T-helper 2 cell (primary cell): ENCODE measurements around the gene LAMP2.
A peak's percentile ranks its signal among the peaks of the same experiment; 100 is the strongest.
"Not testable (repeated sequence)": the region's sequence is repeated elsewhere in the genome, so short reads cannot be mapped to it uniquely, and the experiment has no call there.

Experiments
- DNase-seq, 5 experiments: peaks; one replicate each; pipeline versions ENCODE4 v3.0.0 to v3.0.0-alpha.2; 2012 to 2022
- total RNA-seq, 2 donors: gene quantifications; one replicate each; lab custom pipeline; 2026; lab: John Stamatoyannopoulos, UW

The LAMP2 gene
- 31.2 to 49.2 reads per million in 2 donors for total RNA-seq

DNA sequence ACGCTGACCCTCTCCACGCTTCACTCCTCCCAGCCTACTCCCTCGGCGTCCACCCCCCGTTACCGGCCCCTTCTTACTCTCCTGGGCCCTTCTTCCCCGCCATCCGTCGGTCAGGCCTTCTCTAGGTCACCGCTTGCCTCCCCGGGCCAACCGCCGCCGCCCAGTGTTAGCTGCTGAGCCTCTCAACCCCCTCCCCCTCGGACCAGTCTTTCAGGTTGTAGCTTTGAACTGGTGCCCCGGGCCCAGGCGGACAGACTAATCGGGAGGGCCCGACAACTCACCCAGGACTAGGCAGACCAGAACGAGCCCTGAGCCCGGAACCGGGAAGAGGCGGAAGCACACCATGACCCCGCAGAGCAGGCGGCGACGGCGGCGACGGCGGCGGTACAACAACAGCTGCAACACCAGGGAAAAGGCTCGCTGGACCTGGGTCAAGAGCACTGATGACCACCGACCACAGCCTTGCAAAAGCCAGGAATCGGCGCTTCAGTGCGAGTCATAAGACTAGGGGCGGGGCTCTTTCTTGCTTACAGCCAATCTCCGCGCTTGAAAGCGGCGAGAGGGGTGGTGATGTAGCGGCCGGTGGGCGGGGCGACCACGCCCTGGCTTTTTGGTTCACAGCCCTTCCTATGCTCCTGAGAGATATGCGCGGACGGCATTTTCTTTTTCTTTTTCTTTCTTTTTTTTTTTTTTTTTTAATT is at the start of gene LAMP2:
Gene LAMP2 (minus strand): TSS at position 472 of the 701 bp plus-strand sequence. CDS start 127 bp downstream, at position 345.
- DNase-seq, result peak; percentile 59 to 87 (median 66)

DNA sequence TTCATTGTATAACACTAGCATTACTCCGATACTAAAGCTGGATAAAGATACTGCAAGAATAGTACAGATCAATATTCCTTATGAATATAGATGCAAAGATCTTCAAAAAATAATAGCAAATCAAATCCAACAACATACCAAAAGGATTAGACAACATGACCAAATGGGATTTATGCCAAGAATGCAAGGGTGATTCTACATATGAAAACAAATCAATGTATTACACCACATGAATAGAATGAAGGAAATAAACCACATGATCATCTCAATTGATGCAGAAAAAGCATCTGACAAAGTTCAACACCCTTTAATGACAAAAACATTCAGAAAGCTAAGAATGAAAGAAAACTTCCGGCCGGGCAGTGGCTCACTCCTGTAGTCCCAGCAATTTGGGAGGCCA is 48.8 kb upstream of the LAMP2 start:
- DNase-seq, result no peak

DNA sequence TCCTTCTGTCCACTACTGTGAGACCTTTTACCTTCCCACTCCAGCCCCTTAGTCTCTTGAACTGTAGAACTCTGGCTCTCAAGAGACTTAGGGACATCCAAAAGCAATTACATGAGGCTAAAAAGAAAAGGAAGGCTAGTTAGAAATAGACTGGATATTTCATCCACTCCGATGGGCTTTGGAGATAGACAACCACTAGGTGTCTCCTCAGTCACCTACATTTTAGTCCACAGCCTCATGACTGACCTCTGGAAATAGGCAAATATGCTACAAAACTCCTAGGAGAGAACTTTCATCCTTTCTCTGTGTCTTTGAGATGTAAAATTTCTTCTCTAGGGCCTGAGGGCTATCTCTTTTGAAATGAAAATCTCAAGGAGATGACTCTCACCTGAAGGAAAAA is 45.1 kb upstream of the LAMP2 start:
- no peak for DNase-seq

DNA sequence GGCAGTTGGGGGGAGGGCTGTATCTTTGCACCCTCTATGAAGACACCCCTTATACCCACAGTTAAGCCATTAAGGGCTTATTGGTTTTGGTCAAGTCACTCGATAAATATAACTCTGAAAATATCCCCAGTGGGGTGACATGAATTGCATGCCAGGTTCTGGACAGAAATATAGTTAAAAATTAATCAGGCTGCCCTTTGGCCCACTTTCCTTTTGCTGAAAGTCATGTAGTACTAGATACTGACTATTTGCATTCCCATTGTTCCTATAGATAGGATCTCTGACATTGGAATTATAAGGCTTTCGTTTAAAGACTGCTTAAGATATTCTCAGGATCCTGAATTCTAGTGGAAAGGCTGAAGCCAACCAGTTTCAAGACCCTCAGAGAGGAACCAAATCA is 43.5 kb upstream of the LAMP2 start:
- DNase-seq, result no peak

DNA sequence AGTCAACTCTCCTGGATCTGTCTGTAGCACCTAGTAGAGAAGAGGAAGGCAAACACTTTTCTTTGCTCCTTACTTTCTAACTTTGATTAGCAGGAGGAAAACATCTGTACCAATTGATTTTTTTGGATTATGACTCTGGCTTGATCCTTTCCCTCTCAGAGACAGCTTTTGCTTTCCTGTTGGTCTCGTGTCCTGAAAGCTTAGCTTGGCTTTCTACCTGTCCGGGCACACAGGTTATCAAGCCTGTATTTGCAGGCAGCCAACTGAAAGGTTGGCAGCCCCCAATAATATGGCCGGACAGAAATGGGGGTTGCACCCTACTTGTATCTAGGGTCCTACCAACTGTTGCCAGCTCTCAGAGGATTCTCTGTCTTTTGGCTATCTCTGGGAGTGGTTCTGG is 43.1 kb upstream of the LAMP2 start:
- DNase-seq, result no peak

DNA sequence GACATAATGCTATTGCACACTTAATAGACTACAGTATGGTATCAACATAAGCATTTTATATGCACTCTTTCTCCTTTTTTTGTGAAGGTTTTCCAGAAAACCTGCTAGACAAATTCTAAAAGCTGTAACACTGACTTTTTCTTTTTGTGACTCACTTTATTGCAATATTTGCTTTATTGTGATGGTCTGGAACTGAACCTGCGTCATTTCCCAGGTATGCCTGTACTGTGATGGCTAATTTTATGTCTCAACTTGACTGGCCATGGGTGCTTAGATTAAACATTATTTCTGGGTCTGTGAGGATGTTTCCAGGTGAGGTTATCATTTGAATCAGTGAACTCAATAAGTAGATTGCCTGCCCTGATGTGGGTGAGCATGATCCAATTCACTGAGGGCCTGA is 35.5 kb upstream of the LAMP2 start:
- no peak for DNase-seq

DNA sequence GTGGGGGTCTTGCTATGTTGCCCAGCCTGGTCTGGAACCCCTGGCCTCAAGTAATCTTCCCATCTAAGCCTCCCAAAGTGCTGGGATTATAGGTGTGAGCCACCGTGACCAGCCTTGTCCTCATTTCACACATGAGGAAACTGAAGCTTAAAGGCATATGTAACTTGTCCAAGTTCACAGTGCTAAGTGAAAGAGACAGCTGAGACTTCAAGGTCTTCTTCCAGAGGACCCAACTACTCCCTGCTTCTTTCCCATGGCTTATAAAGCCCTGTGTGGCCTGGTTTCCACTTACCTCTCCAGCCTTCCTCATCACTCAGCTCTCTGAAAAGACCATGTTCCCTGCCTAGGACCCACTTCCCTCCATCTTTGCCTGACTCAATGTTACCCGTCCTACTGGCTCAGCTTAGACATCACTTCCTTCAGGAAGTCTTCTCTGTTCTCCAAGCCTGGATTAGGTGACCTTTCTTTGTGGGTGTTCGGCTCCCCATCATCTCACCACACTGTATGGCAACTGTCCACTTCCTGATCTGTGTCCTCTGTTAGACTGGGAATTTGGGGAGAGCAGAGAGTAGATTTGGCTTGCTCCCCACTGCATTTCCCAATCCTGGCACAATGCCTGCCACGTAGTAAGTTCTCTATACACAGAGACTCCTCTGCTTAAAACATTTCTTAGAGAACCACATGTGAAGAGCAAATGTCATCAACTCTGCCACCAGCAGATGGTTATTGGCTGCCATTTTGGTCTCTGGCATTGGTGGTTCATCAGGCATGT is 30.4 kb upstream of the LAMP2 start:
- DNase-seq, result no peak

DNA sequence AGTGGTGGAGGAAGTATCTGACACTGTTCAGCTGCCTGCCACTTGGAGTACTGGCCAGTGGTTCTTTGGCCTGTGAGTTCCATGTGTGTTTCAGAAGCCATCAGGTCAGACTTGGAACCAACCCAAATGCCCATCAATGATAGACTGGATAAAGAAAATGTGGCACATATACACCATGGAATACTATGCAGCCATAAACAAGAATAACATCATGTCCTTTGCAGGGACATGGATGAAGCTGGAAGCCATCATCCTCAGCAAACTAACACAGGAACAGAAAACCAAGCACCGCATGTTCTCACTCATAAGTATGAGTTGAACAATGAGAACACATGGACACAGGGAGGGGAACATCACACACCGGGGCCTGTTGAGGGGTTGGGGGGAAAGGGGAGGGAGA is 21.0 kb upstream of the LAMP2 start:
- DNase-seq, result not testable (repeated sequence)

DNA sequence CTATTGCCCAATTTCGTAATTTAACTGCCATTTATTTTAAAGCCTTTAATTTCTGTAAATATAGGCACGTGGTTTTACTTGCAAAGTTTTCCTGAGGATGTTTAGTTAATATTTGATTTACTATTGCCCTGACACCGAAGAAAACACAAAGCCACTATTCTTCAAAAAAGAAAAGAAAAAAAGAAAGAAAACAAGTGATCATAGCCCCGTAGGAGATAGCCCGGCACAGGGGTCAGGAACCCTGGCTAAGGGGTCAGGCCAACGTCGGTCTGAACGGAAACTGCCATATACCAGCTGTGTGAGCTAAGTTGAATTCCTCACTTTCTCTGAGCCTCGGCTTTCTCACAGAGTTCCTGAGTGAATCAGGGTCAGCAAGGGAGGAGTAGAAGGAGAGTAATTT is 17.7 kb upstream of the LAMP2 start:
- no peak for DNase-seq

DNA sequence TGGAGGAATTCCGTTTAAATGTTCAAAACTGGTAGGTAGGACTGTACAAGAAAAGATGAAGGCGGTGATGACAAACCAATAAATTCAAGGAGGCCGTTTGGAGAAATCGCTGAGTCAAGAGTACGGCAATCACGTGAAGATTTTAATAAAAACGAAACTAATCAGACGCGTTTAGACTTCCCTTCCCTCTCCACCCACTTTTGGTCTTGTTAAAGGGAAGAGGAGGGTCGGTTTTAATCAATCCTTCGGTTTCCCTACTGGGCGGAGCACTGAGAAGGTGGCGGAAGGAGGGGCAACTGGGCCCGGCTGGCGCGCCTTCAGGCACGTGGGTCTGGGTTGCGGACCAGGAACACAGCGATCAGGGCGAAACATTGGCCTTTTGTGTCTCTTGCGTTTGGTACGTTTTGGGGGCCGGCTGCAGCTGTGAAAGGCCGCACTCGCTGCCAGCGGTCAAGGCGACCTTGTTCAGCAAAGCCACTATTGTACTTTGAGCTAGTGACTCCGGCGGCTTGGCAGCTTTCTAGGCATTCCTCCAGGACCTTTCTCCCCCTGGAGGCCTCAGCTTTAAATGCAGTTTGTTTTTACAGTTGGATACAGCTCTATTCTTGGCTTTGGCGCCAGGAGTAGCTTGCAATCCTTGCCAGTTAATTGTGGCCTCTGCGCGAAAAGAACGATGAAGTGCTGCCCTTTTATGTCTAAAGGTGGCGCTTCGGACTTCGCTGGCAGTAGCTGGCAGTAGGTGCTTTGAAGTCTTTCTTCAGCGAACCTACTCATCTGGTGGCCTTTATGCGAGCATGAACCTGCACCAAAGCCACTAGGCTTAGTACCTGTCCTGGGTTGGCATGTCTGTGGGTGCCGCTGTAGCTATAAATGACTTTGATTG is 16.8 kb upstream of the LAMP2 start:
- peak in 4 of 5 experiments; percentile 22 to 86 (median 48) for DNase-seq

DNA sequence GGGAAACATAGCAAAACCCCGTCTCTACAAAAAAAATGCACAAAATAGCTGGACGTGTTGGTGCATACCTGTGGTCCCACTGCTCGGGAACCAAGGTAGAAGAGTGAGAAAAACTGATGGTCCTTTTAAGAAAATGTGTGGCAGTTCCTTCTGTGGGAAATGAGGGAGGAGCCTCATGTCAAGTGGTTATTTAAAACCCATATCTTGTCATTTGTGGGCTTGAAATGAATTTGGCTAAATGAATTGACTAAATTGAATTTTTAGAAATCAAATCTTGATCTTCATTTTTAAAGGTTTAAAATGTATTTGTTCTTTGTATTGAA is 16.2 kb upstream of the LAMP2 start:
- no peak for DNase-seq

DNA sequence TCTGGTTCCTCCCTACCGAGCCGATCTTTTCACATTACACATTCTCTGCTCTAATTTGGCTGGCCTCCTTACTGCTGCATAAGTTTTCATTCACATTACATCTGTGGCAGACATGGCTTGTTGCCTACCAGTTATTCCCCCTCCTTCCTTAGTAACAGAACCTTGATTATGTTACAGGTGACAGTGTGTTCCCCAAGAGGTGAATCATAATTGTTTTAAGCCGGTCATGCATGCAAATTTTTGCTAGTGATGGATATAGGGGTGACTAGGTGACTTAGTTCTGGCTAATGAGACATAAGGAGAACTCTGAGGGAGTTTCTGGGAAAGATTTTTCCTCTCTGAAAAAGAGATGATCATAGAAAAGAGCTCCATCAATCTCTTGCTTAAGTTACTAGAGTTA is 8.4 kb upstream of the LAMP2 start:
- no peak for DNase-seq

DNA sequence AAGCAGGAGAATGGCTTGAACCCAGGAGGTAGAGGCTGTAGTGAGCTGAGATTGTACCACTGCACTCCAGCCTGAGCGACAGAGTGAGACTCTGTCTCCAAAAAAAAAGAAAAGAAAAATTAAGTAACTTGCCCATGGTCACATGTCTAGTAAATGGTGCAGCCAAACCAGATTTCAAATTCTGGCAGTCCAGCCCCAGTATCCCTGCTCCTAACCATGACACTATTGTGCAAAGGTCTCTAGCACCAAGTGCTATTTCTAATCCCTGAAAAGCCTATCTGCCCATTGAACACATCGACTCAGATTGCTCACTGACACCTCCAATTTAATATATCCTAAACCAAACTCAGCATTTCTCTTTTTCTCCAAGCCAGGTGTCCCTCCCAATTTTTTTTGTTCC is 7.6 kb upstream of the LAMP2 start:
- no peak for DNase-seq

DNA sequence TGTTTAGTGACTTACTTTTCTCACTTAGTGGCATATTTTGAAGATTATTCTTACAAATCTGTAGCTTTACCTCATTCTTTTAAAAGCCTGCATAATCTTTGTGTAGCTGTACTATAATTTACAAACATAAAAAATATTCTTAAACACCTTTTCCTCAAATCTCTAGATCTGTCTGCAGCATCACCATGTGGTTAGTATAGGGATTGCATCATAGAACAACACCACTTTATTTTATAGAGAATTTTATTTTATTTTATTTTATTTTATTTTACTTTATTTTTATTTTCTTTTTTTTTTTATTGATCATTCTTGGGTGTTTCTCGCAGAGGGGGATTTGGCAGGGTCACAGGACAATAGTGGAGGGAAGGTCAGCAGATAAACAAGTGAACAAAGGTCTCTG is 6.4 kb upstream of the LAMP2 start:
- DNase-seq, result peak in 1 of 5 experiments; percentile 34

DNA sequence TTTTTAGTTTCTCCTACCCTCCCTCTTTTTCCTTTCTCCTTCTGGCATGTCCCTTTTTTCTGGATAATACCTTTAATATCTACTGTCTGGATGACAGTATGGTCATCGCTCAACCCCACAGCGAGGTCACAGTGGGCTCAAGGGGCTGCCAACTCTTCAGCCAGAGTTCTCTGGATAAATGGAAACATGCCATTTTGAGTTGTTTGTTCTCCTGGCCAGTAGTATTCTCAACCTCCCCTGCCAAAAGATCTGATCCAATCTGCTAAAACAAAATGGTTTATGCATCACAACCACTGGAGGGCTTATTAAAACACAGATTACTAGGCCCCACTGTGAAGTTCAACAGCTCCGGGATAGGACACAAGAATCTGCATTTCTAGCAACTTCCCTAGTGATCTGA is 5.0 kb upstream of the LAMP2 start:
- no peak for DNase-seq

DNA sequence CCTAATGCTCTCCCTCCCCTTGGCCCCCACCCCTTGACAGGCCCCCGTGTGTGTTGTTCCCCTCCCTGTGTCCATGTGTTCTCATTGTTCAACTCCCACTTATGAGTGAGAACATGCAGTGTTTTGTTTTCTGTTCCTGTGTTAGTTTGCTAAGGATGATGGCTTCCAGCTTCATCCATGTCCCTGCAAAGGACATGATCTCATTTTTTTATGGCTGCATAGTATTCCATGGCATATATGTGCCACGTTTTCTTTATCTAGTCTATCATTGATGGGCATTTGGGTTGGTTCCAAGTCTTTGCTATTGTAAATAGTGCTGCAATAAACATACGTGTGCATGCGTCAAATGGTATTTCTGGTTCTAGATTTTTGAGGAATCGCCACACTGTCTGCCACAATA is 561 bp upstream of the LAMP2 start:
- DNase-seq, result not testable (repeated sequence)

DNA sequence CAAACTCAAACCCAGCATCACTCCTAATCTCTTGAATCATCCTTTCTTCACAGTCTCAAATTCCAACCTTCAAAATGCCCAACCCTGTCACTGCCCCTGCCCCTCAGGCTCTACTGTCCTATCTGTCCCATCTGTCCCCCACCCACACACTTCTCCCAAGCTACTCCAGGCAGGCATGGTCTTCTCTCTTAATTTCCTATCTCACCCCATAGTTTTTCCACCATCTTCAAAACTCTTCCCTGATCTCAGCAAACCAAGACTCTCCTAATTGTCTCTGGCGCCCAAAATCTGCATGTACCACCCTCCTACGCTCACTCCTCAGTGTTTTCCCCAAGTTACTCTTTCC is 644 bp downstream of the LAMP2 start:
- DNase-seq, result no peak

DNA sequence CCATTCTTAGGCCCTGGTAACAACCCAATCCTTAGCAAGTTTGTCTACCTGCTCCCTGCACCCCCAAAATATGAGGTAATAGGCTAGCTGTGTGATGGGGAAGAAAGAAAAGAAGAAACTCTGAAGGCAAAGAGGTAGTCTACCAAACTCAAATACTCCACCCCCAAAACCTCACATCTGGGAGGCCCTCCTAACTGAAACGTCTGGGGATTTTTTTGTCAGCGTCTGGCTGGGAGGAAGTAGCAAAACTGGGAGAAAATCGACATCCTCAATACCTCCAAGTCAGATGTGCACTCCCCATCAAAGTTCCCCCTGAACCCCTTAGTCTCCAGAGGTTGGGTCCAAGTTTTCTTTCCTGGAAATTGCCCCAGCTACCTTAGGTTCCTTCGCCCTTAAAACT is 1.0 kb downstream of the LAMP2 start:
- no peak for DNase-seq

DNA sequence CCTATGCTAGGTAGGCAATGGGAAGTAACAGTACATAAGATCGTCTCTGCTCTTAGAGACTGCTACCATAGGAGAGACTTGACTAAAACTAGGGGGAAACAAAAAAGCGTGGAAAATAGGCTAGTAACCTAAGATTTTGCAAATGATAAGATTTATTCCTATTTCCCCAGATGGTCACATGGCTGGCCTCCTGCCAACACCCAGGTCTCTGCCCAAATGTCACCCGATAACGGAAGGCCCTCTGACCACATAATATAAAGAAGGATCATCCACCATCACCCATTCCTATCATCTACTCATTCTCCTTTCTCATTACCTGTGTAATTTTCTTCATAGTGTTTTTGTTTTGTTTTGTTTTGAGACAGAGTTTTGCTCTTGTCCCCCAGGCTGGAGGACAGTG is 4.7 kb downstream of the LAMP2 start:
- DNase-seq, result no peak

DNA sequence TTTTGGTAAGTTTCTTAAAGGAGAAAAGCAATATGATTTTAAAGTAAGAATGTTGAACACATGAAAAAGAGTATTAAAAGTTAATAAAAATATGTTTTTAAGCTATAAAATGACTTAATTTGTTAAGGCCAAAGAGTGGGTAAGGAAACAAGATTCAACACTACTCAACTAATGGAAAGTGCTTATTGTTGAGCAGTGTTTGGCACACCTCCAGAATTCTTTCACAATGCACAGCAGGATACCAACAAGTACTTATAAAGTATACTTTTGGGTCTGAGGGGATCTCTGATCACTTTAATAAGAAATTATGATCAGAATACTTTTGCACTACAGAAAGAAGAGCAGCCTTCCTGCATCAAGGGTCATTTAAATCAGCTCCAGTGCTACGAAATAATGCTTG is 5.9 kb downstream of the LAMP2 start:
- no peak for DNase-seq

DNA sequence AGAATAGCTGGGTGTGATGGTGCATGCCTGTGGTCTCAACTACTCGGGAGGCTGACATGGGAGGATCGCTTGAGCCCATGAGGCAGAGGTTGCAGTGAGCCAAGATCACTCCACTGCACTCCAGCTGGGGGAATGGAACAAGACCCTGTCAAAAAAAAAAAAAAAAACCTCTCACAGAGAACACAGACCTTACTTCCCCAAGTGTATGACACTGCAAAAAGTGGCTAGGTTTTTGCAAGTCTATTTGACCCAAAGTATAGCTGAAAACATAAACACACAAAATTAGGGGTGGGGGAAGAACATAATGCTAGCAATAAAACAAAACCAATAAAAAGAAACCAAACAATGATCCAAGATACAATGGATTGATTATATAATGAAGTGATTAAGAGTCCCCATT is 6.7 kb downstream of the LAMP2 start:
- DNase-seq, result no peak

DNA sequence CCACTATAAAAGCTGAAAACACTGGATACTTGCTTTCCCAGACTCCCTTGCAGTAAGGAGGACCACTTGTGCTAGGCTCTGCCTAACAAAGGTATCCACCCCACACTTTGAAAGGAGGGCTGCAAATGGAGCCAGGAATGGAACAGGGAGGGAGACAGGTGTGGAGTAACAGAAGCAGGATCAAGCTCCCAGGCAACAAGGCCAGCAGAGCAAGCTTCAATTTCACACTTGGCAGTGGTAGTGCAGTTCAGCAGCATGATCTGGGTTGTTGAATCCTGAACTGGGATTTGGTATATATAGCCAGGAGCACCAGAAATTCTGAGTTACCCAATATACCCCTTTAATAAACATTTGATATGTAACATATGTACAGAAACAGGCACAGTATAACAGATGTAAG is 9.8 kb downstream of the LAMP2 start:
- DNase-seq, result no peak

DNA sequence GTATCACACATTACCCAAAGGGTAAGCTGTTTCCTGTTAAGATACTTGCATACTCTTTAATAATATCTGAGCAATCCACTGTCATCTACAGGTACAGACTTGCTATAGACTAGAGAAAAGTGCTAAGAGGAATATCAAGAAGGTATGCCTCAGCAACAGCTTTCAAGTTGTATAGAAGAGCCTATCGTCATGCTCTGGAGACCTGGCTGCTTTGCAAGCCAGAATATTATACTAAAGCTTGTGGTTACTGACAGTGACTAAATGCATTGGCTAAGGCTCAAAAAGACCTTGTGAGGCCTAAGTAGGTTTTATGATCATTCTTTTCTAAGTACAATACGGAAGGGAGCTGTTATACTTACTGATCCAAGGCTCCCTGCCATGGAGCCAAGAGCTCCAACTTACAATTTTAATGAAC is 11.3 kb downstream of the LAMP2 start:
- DNase-seq, result peak in 1 of 5 experiments; percentile 52

DNA sequence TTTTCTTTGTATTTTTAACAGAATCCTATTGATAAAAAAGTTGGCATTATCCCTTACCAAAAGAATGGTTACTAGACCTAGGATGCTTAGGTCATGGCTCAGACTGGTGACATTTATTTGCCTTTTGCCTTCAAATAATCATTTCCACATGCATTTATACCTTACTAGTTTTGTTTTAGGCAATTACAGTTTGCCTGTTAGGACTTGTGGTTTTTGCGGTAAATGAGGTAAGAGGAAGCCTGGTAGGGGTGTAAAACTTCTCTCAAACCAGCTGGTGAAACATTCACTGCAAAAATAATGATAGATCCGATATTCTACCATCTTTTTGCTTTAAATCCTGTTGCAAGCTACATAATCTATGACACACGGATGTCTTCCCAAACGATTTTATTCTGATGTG is 12.1 kb downstream of the LAMP2 start:
- peak in 2 of 5 experiments; percentile 19 to 69 for DNase-seq
